Esophagus squamous epithelium (tissue), 4 donors: ENCODE results near the gene RELCH.

ENCODE experiments used
- POLR2A ChIP-seq, 4 donors: fragments of 450-650 bp; IDR thresholded peaks; one replicate each; pipeline ENCODE4 v1.6.1; 2017; ENCODE audit warnings: antibody characterized with exemption in 4 of 4, mild to moderate bottlenecking in 4 of 4, moderate library complexity in 3 of 4
- TF ChIP-seq, protein P1 (sequence below), 6 experiments: fragments of 450-650 bp in 4 of 6; fragments of 200-600 bp in 2 of 6; sonication (generic) in 2 of 6; IDR thresholded peaks; one replicate each; pipeline ENCODE4 v1.5.1; 2016 to 2019; ENCODE audit warnings: antibody characterized with exemption in 6 of 6, mild to moderate bottlenecking in 4 of 6, moderate library complexity in 4 of 6

DNA sequence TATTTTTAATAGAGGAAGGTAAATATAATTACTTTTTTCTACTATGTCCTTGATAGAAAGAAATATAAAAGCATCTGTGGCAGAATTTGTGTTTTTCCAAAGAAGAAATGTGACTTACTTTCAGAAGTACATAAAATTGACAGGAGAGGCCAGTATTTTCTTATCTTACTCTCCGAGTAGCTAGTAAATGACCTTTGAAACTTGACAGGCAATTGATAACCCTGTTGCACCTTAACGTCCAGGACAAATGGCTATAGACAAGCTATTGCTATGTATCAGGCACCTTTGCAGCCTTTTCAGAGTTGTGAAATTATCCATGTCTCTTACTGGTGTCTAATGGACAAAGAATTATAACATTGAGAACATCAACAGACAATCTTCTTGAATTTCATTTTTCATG lies 75.0 kb downstream of the RELCH start:
- TF ChIP-seq, protein P1, sequence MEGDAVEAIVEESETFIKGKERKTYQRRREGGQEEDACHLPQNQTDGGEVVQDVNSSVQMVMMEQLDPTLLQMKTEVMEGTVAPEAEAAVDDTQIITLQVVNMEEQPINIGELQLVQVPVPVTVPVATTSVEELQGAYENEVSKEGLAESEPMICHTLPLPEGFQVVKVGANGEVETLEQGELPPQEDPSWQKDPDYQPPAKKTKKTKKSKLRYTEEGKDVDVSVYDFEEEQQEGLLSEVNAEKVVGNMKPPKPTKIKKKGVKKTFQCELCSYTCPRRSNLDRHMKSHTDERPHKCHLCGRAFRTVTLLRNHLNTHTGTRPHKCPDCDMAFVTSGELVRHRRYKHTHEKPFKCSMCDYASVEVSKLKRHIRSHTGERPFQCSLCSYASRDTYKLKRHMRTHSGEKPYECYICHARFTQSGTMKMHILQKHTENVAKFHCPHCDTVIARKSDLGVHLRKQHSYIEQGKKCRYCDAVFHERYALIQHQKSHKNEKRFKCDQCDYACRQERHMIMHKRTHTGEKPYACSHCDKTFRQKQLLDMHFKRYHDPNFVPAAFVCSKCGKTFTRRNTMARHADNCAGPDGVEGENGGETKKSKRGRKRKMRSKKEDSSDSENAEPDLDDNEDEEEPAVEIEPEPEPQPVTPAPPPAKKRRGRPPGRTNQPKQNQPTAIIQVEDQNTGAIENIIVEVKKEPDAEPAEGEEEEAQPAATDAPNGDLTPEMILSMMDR (IDR thresholded peaks at IDR 0.05): no peak
- TF ChIP-seq POLR2A (IDR thresholded peaks at IDR 0.05): no peak
